ENCODE results near the gene SMURF2. TPM values are rescaled to one million over a fixed set of nuclear protein-coding genes. Genes with fewer than 3 reads are reported as not detected.

The SMURF2 gene
- total RNA-seq, 2 donors from 2014 or later, result 30.5 to 39.8 TPM

GRCh38 chr17:64632606-64633005 lies 29.5 kb downstream of the SMURF2 start:
- TF ChIP-seq CTCF (IDR thresholded peaks at IDR 0.05), result no peak
- no peaks in the 10 kb centered on the region for H3K27me3 ChIP-seq (replicated peaks; ENCODE audit: insufficient read depth)
- ATAC-seq (ENCODE audit: insufficient number of reproducible peaks, low FRiP score, low read depth) (no peak), DNase-seq (ENCODE audit: low spot score) (no peak)
- H3K4me3 ChIP-seq, result no peak overlapping the region
- H3K4me1 ChIP-seq (ENCODE audit: control insufficient read depth in 1 of 2, low read depth in 2 of 2), result peaks cover 9 to 47% of the 10 kb centered on the region in 2 donors
- no peak overlapping the region for H3K27ac ChIP-seq
- H3K36me3 ChIP-seq, result no peaks in the 10 kb centered on the region
- H3K9me3 ChIP-seq, result no peaks in the 10 kb centered on the region

- peaks cover 9 to 51% of the 10 kb centered on the region in 2 donors for H3K4me1 ChIP-seq (ENCODE audit: control insufficient read depth in 1 of 2, low read depth in 2 of 2)
- TF ChIP-seq CTCF (IDR thresholded peaks at IDR 0.05), result no peak
- H3K36me3 ChIP-seq, result no peaks in the 10 kb centered on the region
- H3K27me3 ChIP-seq (replicated peaks; ENCODE audit: insufficient read depth), result no peaks in the 10 kb centered on the region
- H3K9me3 ChIP-seq, result no peaks in the 10 kb centered on the region
- DNase-seq (ENCODE audit: low spot score), result no peak
- H3K27ac ChIP-seq, result no peak overlapping the region
- no peak for ATAC-seq (ENCODE audit: insufficient number of reproducible peaks, low FRiP score, low read depth)
- no peak overlapping the region for H3K4me3 ChIP-seq
These were observed 29.9 kb downstream of the SMURF2 start for GRCh38 chr17:64632194-64632593.

DNA sequence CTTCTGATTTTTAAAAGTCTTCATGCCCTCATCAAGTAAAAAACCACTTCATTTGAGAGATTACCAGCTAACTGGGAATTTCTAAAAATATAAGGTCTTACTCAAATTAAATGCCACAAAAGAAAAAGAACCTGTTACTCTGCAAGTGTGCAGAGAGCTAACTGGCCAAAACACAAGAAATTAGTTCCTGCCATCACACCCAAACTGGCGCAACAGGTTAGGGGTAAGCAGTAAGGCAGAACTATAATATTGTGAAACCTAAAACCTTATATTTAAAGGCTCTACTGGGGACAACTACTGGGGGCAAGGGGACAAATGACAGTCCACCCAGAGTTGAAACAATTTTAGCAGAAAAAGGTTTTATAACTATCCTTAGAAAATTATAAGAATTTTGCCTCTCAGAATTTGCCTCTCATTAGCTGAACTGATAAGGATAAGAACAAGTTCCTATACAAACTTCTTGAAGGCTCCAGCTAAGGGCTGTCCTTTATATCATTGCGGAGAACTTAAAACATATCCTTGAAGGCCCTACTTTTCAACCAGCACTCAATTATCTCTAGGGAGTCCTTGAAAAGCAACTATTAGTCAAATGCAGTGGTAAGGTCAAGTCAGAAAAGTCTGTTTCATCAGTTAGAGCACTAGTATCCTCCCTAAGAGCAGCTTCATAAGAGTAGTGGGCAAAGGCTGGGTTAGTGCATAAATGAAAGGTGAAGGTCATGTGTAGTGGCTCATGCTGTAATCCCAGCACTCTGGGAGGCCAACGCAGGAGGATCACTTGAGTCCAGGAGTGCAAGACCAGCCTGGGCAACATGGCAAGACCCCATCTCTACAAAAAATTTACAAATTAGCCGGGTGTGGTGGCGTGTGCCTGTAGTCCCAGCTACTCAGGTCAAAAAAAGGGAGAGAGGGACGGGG lies 31.5 kb downstream of the SMURF2 start:
- Histone ChIP-seq H3K9me3 (no peaks in the 10 kb centered on the region), H3K27ac (no peak overlapping the region), H3K36me3 (no peaks in the 10 kb centered on the region), H3K27me3 (replicated peaks; ENCODE audit: insufficient read depth) (no peaks in the 10 kb centered on the region), H3K4me1 (ENCODE audit: control insufficient read depth in 1 of 2, low read depth in 2 of 2) (peaks cover 5 to 48% of the 10 kb centered on the region in 2 donors), H3K4me3 (no peak overlapping the region)
- ATAC-seq (ENCODE audit: insufficient number of reproducible peaks, low FRiP score, low read depth) (no peak), DNase-seq (ENCODE audit: low spot score) (no peak)
- no peak for TF ChIP-seq CTCF (IDR thresholded peaks at IDR 0.05)

DNA sequence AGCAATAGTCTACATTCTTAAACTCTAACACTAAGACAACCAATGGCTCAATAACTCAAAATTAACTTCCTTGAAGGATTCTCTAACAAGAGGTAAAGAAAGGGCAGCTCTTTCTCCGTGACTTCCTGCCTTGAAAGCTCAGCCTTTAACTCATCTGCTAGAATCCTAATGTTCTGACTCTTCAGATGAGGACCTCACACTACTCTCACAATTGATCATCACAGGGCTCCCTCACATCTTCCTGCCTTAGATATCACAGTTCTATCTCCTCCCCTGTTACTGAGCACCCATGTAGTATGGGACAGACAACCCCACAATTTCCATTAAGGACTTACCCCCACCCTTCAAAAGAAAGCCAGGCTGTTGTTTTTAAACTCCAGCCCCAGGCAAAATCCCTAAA lies 33.5 kb downstream of the SMURF2 start:
- Histone ChIP-seq H3K36me3 (no peaks in the 10 kb centered on the region), H3K4me3 (no peak overlapping the region), H3K27me3 (replicated peaks; ENCODE audit: insufficient read depth) (no peaks in the 10 kb centered on the region), H3K9me3 (no peaks in the 10 kb centered on the region), H3K27ac (no peak overlapping the region), H3K4me1 (ENCODE audit: control insufficient read depth in 1 of 2, low read depth in 2 of 2) (peaks cover 3 to 45% of the 10 kb centered on the region in 2 donors)
- no peak for TF ChIP-seq CTCF (IDR thresholded peaks at IDR 0.05)
- ATAC-seq (ENCODE audit: insufficient number of reproducible peaks, low FRiP score, low read depth) (no peak), DNase-seq (ENCODE audit: low spot score) (no peak)

GRCh38 chr17:64627797-64628196 lies 34.3 kb downstream of the SMURF2 start:
- Histone ChIP-seq H3K4me1 (ENCODE audit: control insufficient read depth in 1 of 2, low read depth in 2 of 2) (peaks cover 6 to 52% of the 10 kb centered on the region in 2 donors), H3K27me3 (replicated peaks; ENCODE audit: insufficient read depth) (no peaks in the 10 kb centered on the region)
- no peak for DNase-seq (ENCODE audit: low spot score)

More at GRCh38 chr17:64627797-64628196, 34.3 kb downstream of the SMURF2 start:
- ATAC-seq (ENCODE audit: insufficient number of reproducible peaks, low FRiP score, low read depth), result no peak
- H3K9me3 ChIP-seq, result no peaks in the 10 kb centered on the region
- no peak for TF ChIP-seq CTCF (IDR thresholded peaks at IDR 0.05)
- H3K36me3 ChIP-seq, result no peaks in the 10 kb centered on the region
- H3K4me3 ChIP-seq, result no peak overlapping the region
- H3K27ac ChIP-seq, result no peak overlapping the region
